ENCODE measurements around the gene PAX5. TPM values are rescaled to one million over a fixed set of nuclear protein-coding genes. Genes with fewer than 3 reads are reported as not detected.

Gene PAX5
- not detected in 2 replicates for total RNA-seq

DNA sequence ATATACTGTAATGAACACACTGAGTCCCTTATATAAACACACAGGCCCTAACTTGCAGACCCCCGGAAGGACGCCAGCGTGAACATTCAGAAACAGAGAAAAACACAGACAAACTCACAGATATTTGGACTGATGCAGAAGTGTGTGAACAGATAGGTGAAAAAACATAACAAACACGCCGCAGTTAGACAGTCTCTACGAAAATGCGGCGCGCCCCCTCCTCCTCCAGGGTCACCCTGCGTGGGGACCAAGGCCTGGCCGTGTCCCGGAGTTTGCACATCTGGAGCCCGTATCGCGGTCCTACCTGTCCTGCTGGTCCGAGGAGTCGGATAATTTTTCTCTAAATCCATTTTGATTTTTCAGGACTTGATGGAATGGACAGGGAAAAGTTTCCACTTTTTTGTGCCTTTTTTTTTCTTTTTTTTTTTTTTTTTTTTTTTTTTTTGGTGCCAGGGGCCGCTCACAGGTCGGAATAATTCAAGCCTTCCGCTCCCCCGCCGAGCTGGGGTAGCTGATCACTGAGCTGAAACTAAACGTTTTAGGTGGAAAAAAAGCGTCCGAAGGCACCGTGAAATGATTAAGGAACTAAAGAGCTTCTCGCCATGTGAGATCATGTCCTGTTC lies at the start of gene PAX5:
TSS of gene PAX5 (minus strand) at position 587 of the 623 bp plus-strand sequence. CDS start at position 350, 237 bp downstream.

Other genes starting within 250 kb of the PAX5 start
- 22.2 and 26.4 TPM in 2 replicates for gene ZCCHC7, start 86.3 kb upstream of the PAX5 start, total RNA-seq

All from uterine smooth muscle cell (primary cell).